WTC11 (cell line): ENCODE data around the gene TFAP2B.

Experiments
- EMX1 ChIP-seq: fragments of 250-450 bp; sonication (Bioruptor Pico); IDR thresholded peaks from 2 replicates; pipeline ENCODE4 v1.8.0; 2021; ENCODE audit warnings: mild to moderate bottlenecking
- HMGA2 ChIP-seq: fragments of 250-450 bp; sonication (Bioruptor Pico); IDR thresholded peaks from 2 replicates; pipeline ENCODE4 v1.4.0; 2021; ENCODE audit warnings: mild to moderate bottlenecking, moderate library complexity
- JUN ChIP-seq: sonication (generic); formaldehyde crosslinking; IDR thresholded peaks from 2 replicates; pipeline ENCODE4 v1.8.0; 2023; ENCODE audit warnings: mild to moderate bottlenecking, missing genetic modification reagents
- MYBL2 ChIP-seq: sonication (generic); formaldehyde crosslinking; IDR thresholded peaks from 2 replicates; pipeline ENCODE4 v1.8.1; 2023; ENCODE audit warnings: mild to moderate bottlenecking, moderate library complexity, missing genetic modification reagents
- NR3C1 ChIP-seq: sonication (generic); formaldehyde crosslinking; conservative IDR thresholded peaks from 2 replicates; pipeline ENCODE4 v1.8.1; 2023; ENCODE audit warnings: low read depth, mild to moderate bottlenecking, missing genetic modification reagents
- SMAD3 ChIP-seq: sonication (generic); formaldehyde crosslinking; IDR thresholded peaks from 2 replicates; pipeline ENCODE4 v1.8.0; 2022; ENCODE audit warnings: missing genetic modification reagents, mild to moderate bottlenecking, borderline replicate concordance
- SMAD4 ChIP-seq: sonication (generic); formaldehyde crosslinking; IDR thresholded peaks from 2 replicates; pipeline ENCODE4 v1.8.0; 2022; ENCODE audit warnings: mild to moderate bottlenecking, missing genetic modification reagents
- SP1 ChIP-seq: sonication (generic); formaldehyde crosslinking; conservative IDR thresholded peaks from 2 replicates; pipeline ENCODE4 v1.8.1; 2022; ENCODE audit warnings: missing genetic modification reagents
- TF ChIP-seq, protein P1 (sequence below): fragments of 250-450 bp; sonication (Bioruptor Pico); IDR thresholded peaks from 2 replicates; pipeline ENCODE4 v2.1.2; 2022; ENCODE audit warnings: mild to moderate bottlenecking, moderate library complexity
- TF ChIP-seq, protein P2 (sequence below): fragments of 200-600 bp; IDR thresholded peaks from 2 replicates; pipeline ENCODE4 v1.8.0; 2022; ENCODE audit warnings: antibody characterized with exemption
- TF ChIP-seq, protein P3 (sequence below): sonication (generic); formaldehyde crosslinking; conservative IDR thresholded peaks from 2 replicates; pipeline ENCODE4 v1.8.1; 2023; ENCODE audit warnings: mild to moderate bottlenecking, low read depth, missing genetic modification reagents, moderate library complexity
- TF ChIP-seq, protein P4 (sequence below): sonication (generic); formaldehyde crosslinking; IDR thresholded peaks from 2 replicates; pipeline ENCODE4 v1.8.1; 2023; ENCODE audit warnings: mild to moderate bottlenecking, missing genetic modification reagents, moderate library complexity
- TF ChIP-seq, protein P5 (sequence below): sonication (generic); formaldehyde crosslinking; IDR thresholded peaks from 2 replicates; pipeline ENCODE4 v1.8.1; 2022; ENCODE audit warnings: low read depth, mild to moderate bottlenecking, moderate library complexity, missing genetic modification reagents, borderline replicate concordance

DNA sequence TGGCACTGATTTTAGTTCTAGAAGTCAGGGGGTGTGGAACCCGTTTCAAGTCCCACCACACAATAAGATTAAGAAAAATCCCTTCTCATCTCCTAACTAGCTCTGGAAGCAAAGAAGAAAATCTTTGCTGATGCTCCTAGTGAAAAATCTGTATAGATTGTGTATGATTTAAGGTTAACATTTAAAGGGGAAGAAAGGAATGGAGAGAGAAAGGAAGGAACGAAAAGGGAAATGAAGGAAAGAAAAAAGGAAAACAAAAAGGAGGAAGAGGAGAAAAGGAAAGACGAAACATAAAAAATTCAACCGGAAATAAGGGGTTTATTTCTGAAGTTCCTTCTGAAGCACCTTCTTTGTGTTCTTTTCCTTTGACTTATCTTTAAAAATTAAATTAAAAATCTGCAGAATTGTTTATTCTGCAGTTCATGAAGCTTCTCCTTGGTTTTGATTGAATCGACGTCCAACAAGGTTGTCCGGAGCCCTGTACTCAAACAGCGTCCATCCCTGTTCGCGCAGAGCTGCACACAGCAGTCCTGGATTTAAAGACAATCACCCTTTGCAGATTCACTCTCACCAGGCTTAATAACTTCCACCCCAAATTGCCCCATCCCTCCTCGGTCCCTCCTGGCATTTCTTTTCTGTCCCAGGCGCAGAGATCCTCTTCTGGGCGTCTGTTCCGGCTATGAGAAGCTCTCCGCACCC lies 1.6 kb upstream of the TFAP2B start:
- TF ChIP-seq, protein P1, sequence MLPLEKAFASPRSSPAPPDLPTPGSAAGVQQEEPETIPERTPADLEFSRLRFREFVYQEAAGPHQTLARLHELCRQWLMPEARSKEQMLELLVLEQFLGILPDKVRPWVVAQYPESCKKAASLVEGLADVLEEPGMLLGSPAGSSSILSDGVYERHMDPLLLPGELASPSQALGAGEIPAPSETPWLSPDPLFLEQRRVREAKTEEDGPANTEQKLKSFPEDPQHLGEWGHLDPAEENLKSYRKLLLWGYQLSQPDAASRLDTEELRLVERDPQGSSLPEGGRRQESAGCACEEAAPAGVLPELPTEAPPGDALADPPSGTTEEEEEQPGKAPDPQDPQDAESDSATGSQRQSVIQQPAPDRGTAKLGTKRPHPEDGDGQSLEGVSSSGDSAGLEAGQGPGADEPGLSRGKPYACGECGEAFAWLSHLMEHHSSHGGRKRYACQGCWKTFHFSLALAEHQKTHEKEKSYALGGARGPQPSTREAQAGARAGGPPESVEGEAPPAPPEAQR (CRISPR knock-in tag), result no peak
- TF ChIP-seq, protein P2, sequence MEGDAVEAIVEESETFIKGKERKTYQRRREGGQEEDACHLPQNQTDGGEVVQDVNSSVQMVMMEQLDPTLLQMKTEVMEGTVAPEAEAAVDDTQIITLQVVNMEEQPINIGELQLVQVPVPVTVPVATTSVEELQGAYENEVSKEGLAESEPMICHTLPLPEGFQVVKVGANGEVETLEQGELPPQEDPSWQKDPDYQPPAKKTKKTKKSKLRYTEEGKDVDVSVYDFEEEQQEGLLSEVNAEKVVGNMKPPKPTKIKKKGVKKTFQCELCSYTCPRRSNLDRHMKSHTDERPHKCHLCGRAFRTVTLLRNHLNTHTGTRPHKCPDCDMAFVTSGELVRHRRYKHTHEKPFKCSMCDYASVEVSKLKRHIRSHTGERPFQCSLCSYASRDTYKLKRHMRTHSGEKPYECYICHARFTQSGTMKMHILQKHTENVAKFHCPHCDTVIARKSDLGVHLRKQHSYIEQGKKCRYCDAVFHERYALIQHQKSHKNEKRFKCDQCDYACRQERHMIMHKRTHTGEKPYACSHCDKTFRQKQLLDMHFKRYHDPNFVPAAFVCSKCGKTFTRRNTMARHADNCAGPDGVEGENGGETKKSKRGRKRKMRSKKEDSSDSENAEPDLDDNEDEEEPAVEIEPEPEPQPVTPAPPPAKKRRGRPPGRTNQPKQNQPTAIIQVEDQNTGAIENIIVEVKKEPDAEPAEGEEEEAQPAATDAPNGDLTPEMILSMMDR, result no peak
- no peak for TF ChIP-seq NR3C1 (CRISPR knock-in tag)
- no peak for TF ChIP-seq SMAD3 (CRISPR knock-in tag)
- TF ChIP-seq, protein P3, sequence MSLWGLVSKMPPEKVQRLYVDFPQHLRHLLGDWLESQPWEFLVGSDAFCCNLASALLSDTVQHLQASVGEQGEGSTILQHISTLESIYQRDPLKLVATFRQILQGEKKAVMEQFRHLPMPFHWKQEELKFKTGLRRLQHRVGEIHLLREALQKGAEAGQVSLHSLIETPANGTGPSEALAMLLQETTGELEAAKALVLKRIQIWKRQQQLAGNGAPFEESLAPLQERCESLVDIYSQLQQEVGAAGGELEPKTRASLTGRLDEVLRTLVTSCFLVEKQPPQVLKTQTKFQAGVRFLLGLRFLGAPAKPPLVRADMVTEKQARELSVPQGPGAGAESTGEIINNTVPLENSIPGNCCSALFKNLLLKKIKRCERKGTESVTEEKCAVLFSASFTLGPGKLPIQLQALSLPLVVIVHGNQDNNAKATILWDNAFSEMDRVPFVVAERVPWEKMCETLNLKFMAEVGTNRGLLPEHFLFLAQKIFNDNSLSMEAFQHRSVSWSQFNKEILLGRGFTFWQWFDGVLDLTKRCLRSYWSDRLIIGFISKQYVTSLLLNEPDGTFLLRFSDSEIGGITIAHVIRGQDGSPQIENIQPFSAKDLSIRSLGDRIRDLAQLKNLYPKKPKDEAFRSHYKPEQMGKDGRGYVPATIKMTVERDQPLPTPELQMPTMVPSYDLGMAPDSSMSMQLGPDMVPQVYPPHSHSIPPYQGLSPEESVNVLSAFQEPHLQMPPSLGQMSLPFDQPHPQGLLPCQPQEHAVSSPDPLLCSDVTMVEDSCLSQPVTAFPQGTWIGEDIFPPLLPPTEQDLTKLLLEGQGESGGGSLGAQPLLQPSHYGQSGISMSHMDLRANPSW, result no peak
- TF ChIP-seq SMAD4, result no peak
- TF ChIP-seq, protein P4, sequence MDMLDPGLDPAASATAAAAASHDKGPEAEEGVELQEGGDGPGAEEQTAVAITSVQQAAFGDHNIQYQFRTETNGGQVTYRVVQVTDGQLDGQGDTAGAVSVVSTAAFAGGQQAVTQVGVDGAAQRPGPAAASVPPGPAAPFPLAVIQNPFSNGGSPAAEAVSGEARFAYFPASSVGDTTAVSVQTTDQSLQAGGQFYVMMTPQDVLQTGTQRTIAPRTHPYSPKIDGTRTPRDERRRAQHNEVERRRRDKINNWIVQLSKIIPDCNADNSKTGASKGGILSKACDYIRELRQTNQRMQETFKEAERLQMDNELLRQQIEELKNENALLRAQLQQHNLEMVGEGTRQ (CRISPR knock-in tag), result no peak
- TF ChIP-seq, protein P5, sequence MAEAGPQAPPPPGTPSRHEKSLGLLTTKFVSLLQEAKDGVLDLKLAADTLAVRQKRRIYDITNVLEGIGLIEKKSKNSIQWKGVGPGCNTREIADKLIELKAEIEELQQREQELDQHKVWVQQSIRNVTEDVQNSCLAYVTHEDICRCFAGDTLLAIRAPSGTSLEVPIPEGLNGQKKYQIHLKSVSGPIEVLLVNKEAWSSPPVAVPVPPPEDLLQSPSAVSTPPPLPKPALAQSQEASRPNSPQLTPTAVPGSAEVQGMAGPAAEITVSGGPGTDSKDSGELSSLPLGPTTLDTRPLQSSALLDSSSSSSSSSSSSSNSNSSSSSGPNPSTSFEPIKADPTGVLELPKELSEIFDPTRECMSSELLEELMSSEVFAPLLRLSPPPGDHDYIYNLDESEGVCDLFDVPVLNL, result no peak
- TF ChIP-seq EMX1, result no peak
- TF ChIP-seq SP1 (CRISPR knock-in tag), result no peak
- no peak for TF ChIP-seq MYBL2 (CRISPR knock-in tag)
- no peak for TF ChIP-seq JUN (CRISPR knock-in tag)
- TF ChIP-seq HMGA2 (CRISPR knock-in tag), result no peak
